B cell (primary cell): ENCODE measurements around the gene TBC1D4. TPM values are rescaled to one million over a fixed set of nuclear protein-coding genes. Genes with fewer than 3 reads are reported as not detected.

Experiments
- ATAC-seq: fragments of 200-7000 bp; cut with Tn5 transposase; one replicate; pipeline ENCODE4 v1.10.0; 2021; ENCODE audit warnings: low read depth, mild to moderate bottlenecking, moderate number of reproducible peaks, moderate library complexity
- CTCF ChIA-PET: fragments of 350-600 bp; sonication (Branson Sonifier 250); formaldehyde crosslinking; loops from one replicate; lab custom pipeline; 2021; ENCODE audit warnings: antibody characterized with exemption, inconsistent platforms; lab: Charles Lee
- POLR2A ChIA-PET: fragments of 350-600 bp; sonication (Branson Sonifier 250); formaldehyde crosslinking; loops from one replicate; lab custom pipeline; 2021; ENCODE audit warnings: antibody characterized with exemption; lab: Charles Lee
- DNase-seq: peaks from one replicate; pipeline ENCODE4 v3.0.0; 2013
- H2AFZ ChIP-seq: 2 replicates; pipeline ENCODE4 v1.6.1; 2012; ENCODE audit warnings: mild to moderate bottlenecking, low read depth, low read length; ENCODE audit not compliant: insufficient read depth, poor library complexity, severe bottlenecking
- H3K27ac ChIP-seq, 2 donors: 1 replicate in 1 of 2; 2 replicates in 1 of 2; pipeline ENCODE4 v1.5.1; 2012 to 2013; ENCODE audit warnings: low read length in 2 of 2, mild to moderate bottlenecking in 2 of 2, moderate library complexity in 1 of 2
- H3K27me3 ChIP-seq, 4 experiments: fragments of 200-600 bp in 1 of 4; sonication (generic) in 1 of 4; replicated peaks in 1 of 4; 1 replicate in 2 of 4; 2 replicates in 2 of 4; pipeline versions ENCODE4 v1.6.1 to v1.7.0; 2013 to 2016; ENCODE audit warnings: low read length in 3 of 4, mild to moderate bottlenecking in 2 of 4, mixed read lengths in 1 of 4, moderate library complexity in 1 of 4; ENCODE audit not compliant: insufficient read depth in 4 of 4, control insufficient read depth in 3 of 4; ENCODE audit errors: control extremely low read depth in 1 of 4
- H3K36me3 ChIP-seq, 2 experiments: replicated peaks in 1 of 2; 1 replicate in 1 of 2; 2 replicates in 1 of 2; pipeline versions ENCODE4 v1.6.1 to v1.7.1; 2013; ENCODE audit warnings: low read length in 1 of 2; ENCODE audit not compliant: insufficient read depth in 2 of 2, control insufficient read depth in 1 of 2; ENCODE audit errors: control extremely low read depth in 1 of 2, extremely low read depth in 1 of 2
- H3K4me1 ChIP-seq, 2 donors: fragments of 200-600 bp in 1 of 2; sonication (generic) in 1 of 2; 1 replicate in 1 of 2; 2 replicates in 1 of 2; pipeline versions ENCODE4 v1.5.1 to v1.6.1; 2013 to 2017; ENCODE audit warnings: low read length in 2 of 2; ENCODE audit not compliant: control insufficient read depth in 2 of 2, insufficient read depth in 2 of 2
- H3K4me2 ChIP-seq: replicated peaks from 2 replicates; pipeline ENCODE3; 2012; ENCODE audit warnings: mild to moderate bottlenecking, low read depth, low read length; ENCODE audit not compliant: poor library complexity, severe bottlenecking
- H3K4me3 ChIP-seq, 5 experiments: fragments of 200-600 bp in 1 of 5; sonication (generic) in 1 of 5; 1 replicate in 3 of 5; 2 replicates in 2 of 5; pipeline versions ENCODE4 v1.5.1 to v1.7.0; 2011 to 2016; ENCODE audit warnings: low read length in 4 of 5, mild to moderate bottlenecking in 4 of 5, low read depth in 2 of 5, control low read depth in 1 of 5, moderate library complexity in 1 of 5; ENCODE audit not compliant: insufficient read depth in 1 of 5; ENCODE audit errors: control extremely low read depth in 1 of 5, extremely low read depth in 1 of 5
- H3K79me2 ChIP-seq: fragments of 200-600 bp; sonication (generic); one replicate; pipeline ENCODE4 v1.6.0; 2016; ENCODE audit warnings: low read length; ENCODE audit not compliant: control insufficient read depth, insufficient read depth
- H3K9ac ChIP-seq: fragments of 200-600 bp; sonication (generic); 2 replicates; pipeline ENCODE4 v1.6.1; 2017; ENCODE audit warnings: mild to moderate bottlenecking, low read length, moderate library complexity
- H3K9me3 ChIP-seq, 3 donors: one replicate each; pipeline versions ENCODE4 v1.6.1 to v1.7.1; 2013; ENCODE audit warnings: low read length in 2 of 3; ENCODE audit not compliant: control insufficient read depth in 2 of 3, insufficient read depth in 1 of 3; ENCODE audit errors: control extremely low read depth in 1 of 3
- H4K20me1 ChIP-seq: 2 replicates; pipeline ENCODE4 v1.6.0; 2012; ENCODE audit warnings: mild to moderate bottlenecking, low read length; ENCODE audit not compliant: insufficient read depth, control insufficient read depth, poor library complexity, severe bottlenecking
- H3K27ac Mint-ChIP-seq: one replicate; pipeline ENCODE4 v1.8.0; 2021; ENCODE audit warnings: mixed read lengths
- H3K27me3 Mint-ChIP-seq: one replicate; pipeline ENCODE4 v1.8.0; 2021; ENCODE audit warnings: mixed read lengths
- H3K4me1 Mint-ChIP-seq: one replicate; pipeline ENCODE4 v1.8.0; 2021; ENCODE audit warnings: mixed read lengths
- H3K4me3 Mint-ChIP-seq: one replicate; pipeline ENCODE4 v1.8.0; 2021; ENCODE audit warnings: mixed read lengths
- H3K9me3 Mint-ChIP-seq: one replicate; pipeline ENCODE4 v1.8.0; 2022; ENCODE audit warnings: mixed read lengths; ENCODE audit not compliant: insufficient read depth
- EZH2 ChIP-seq: IDR thresholded peaks from 2 replicates; pipeline ENCODE4 v1.6.1; 2012; ENCODE audit warnings: borderline replicate concordance, low read depth, mild to moderate bottlenecking, moderate library complexity, low read length; ENCODE audit not compliant: insufficient read depth, poor library complexity, severe bottlenecking
- WGBS: methylation state at CpG from one replicate; pipeline ENCODE4 v1.1.5; 2013; ENCODE audit warnings: missing lambda C conversion rate; ENCODE audit not compliant: insufficient coverage; 5-methylcytosine and 5-hydroxymethylcytosine counted together
- intact Hi-C: fragments of 100-400 bp; cut with micrococcal nuclease; formaldehyde crosslinking; loops from one replicate; pipeline ENCODE4 v1.10.0; 2022
- polyA plus RNA-seq: library from polyadenylated mRNA; depleted of rRNA; stranded (reverse); fragments of >200 nt; gene quantifications from 2 replicates; pipeline ENCODE4 v1.2.3, GENCODE V29; 2012
- total RNA-seq, 2 donors: library from RNA; stranded (reverse); fragments of 120-200 nt in 1 of 2; gene quantifications; 1 replicate in 1 of 2; 2 replicates in 1 of 2; pipeline versions ENCODE4 v1.2.3 to v1.2.4, GENCODE V29; 2013 to 2022
- TF ChIP-seq, protein P1 (sequence below): fragments of 200-600 bp; IDR thresholded peaks from one replicate; pipeline ENCODE4 v1.8.0; 2022; ENCODE audit warnings: antibody characterized with exemption, mild to moderate bottlenecking

TBC1D4 gene
- total and polyA plus RNA-seq, 2 donors (not counting 1 experiment from before 2014, with no cell fraction given) = 1.6 to 3.5 TPM

DNA sequence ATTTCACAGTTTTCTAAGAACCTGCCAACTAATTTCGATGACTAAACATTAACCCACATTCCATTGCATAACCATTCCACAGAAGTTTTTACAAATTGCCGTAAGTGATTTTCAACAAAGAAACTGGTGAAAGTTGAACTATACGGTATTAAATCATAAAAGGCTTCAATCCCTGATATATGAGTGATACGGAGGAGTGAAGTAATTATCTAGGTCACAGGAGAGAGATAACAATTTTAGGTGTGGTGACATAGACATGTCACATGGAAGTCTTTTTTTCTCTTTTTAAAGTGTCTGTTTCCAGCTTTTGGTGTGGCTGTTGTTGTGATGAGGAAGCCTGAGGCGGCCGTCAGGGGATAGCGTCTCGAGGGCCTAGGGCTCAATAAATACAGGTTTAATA, 29.4 kb downstream of the TBC1D4 start:
- Histone ChIP-seq H4K20me1 (no peaks in the 10 kb centered on the region), H3K4me3 (no peak overlapping the region), H3K36me3 (no peaks in the 10 kb centered on the region), H3K79me2 (no peaks in the 10 kb centered on the region), H3K4me2 (no peak overlapping the region), H3K9me3 (no peaks in the 10 kb centered on the region), H3K27me3 (no peaks in the 10 kb centered on the region), H2AFZ (no peak overlapping the region), H3K27ac (no peak overlapping the region), H3K9ac (no peak overlapping the region), H3K4me1 (no peaks in the 10 kb centered on the region)
- DNase-seq (no peak), ATAC-seq (no peak)
- CTCF ChIA-PET = no interaction called here
- TF ChIP-seq EZH2 = no peak
- TF ChIP-seq, protein P1, sequence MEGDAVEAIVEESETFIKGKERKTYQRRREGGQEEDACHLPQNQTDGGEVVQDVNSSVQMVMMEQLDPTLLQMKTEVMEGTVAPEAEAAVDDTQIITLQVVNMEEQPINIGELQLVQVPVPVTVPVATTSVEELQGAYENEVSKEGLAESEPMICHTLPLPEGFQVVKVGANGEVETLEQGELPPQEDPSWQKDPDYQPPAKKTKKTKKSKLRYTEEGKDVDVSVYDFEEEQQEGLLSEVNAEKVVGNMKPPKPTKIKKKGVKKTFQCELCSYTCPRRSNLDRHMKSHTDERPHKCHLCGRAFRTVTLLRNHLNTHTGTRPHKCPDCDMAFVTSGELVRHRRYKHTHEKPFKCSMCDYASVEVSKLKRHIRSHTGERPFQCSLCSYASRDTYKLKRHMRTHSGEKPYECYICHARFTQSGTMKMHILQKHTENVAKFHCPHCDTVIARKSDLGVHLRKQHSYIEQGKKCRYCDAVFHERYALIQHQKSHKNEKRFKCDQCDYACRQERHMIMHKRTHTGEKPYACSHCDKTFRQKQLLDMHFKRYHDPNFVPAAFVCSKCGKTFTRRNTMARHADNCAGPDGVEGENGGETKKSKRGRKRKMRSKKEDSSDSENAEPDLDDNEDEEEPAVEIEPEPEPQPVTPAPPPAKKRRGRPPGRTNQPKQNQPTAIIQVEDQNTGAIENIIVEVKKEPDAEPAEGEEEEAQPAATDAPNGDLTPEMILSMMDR = no peak
- Mint-ChIP-seq H3K4me3 (no peak overlapping the region), H3K4me1 (no peaks in the 10 kb centered on the region), H3K27ac (no peak overlapping the region), H3K27me3 (peaks cover 4% of the 10 kb centered on the region), H3K9me3 (no peaks in the 10 kb centered on the region)
- POLR2A ChIA-PET = no interaction called here
- intact Hi-C loops = no loop called here
- WGBS = no CpG with 5 or more reads among the region's 8 CpGs

DNA sequence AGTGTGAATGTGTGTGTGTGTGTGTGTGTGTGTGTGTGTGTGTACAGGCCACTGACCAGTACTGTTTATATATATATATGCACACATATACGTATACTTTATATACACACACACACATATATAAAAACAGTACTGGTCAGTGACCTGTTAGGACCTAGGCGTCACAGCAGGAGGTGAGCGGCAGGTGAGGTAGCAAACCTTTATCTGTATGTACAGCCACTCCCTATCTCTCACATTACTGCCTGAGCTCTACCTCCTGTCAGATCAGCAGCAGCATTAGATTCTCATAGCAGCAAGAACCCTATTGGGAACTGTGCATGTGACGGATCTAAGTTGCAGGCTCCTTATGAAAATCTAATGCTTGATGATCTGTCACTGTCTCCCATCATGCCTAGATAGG, 34.5 kb downstream of the TBC1D4 start:
- H3K4me1 Mint-ChIP-seq = no peaks in the 10 kb centered on the region
- intact Hi-C loops = no loop called here
- no peaks in the 10 kb centered on the region for H3K9me3 ChIP-seq
- no peaks in the 10 kb centered on the region for H3K27me3 Mint-ChIP-seq
- H3K4me1 ChIP-seq = no peaks in the 10 kb centered on the region
- no peaks in the 10 kb centered on the region for H4K20me1 ChIP-seq
- H3K4me3 ChIP-seq = no peak overlapping the region
- no peaks in the 10 kb centered on the region for H3K9me3 Mint-ChIP-seq
- no peak overlapping the region for H3K27ac Mint-ChIP-seq
- ChIA-PET CTCF (no interaction called here), POLR2A (interaction anchor here (0.5 kb wide), 1 partner anchor 1635 kb away, joined by 4 read pairs; no protein-coding TSS in a partner anchor)
- no peak overlapping the region for H3K27ac ChIP-seq
- H3K4me2 ChIP-seq = no peak overlapping the region
- H3K4me3 Mint-ChIP-seq = no peak overlapping the region
- no peak overlapping the region for H2AFZ ChIP-seq
- no peak for TF ChIP-seq EZH2
- TF ChIP-seq, protein P1 = no peak
- H3K36me3 ChIP-seq = no peaks in the 10 kb centered on the region
- H3K9ac ChIP-seq = no peak overlapping the region
- no peaks in the 10 kb centered on the region for H3K27me3 ChIP-seq
- no peaks in the 10 kb centered on the region for H3K79me2 ChIP-seq
- DNase-seq (no peak), ATAC-seq (no peak)
- 100% methylated on average over 2 of the region's 4 CpGs for WGBS
